GM18861 (cell line): ENCODE measurements around the gene C1orf35.
"Not testable (repeated sequence)": the region's sequence is repeated elsewhere in the genome, so short reads cannot be mapped to it uniquely, and the experiment has no call there.

ENCODE experiments used
- ATAC-seq: cut with Tn5 transposase; IDR thresholded peaks from one replicate; pipeline ENCODE4 v1.9.1; 2021; ENCODE audit not compliant: unreplicated experiment

Gene C1orf35

GRCh38 chr1:228142701-228143136, 39.6 kb upstream of the C1orf35 start:
- no peak for ATAC-seq

GRCh38 chr1:228142155-228142691, 39.1 kb upstream of the C1orf35 start:
- ATAC-seq = no peak

- no peak for ATAC-seq
Measured at GRCh38 chr1:228141226-228142044, 38.3 kb upstream of the C1orf35 start.

- no peak for ATAC-seq
Measured at GRCh38 chr1:228140724-228141225, 37.6 kb upstream of the C1orf35 start.

- ATAC-seq = peak; percentile 86
Measured at GRCh38 chr1:228139931-228140723, 37.0 kb upstream of the C1orf35 start, which contains the start of gene GUK1. TSS of gene GUK1 (plus strand) at chr1:228140279. CDS start at chr1:228140303, 24 bp downstream.

GRCh38 chr1:228139406-228139930, 36.3 kb upstream of the C1orf35 start:
- ATAC-seq = no peak

- ATAC-seq = no peak
Measured at GRCh38 chr1:228136901-228137300, 33.8 kb upstream of the C1orf35 start.

GRCh38 chr1:228134591-228134990, 31.5 kb upstream of the C1orf35 start:
- ATAC-seq = no peak

- no peak for ATAC-seq
Measured at GRCh38 chr1:228131766-228132165, 28.6 kb upstream of the C1orf35 start.

GRCh38 chr1:228125185-228125584, 22.1 kb upstream of the C1orf35 start:
- no peak for ATAC-seq

- no peak for ATAC-seq
Measured at GRCh38 chr1:228123505-228123904, 20.4 kb upstream of the C1orf35 start.

GRCh38 chr1:228122921-228123441, 19.9 kb upstream of the C1orf35 start:
- no peak for ATAC-seq

GRCh38 chr1:228120857-228121489, 17.8 kb upstream of the C1orf35 start:
- ATAC-seq = no peak

- ATAC-seq = no peak
Measured at GRCh38 chr1:228120351-228120750, 17.2 kb upstream of the C1orf35 start.

- no peak for ATAC-seq
Measured at GRCh38 chr1:228118040-228118439, 14.9 kb upstream of the C1orf35 start.

- ATAC-seq = no peak
Measured at GRCh38 chr1:228117335-228117734, 14.2 kb upstream of the C1orf35 start.

GRCh38 chr1:228114827-228115226, 11.7 kb upstream of the C1orf35 start:
- ATAC-seq = no peak

GRCh38 chr1:228112617-228113016, 9.5 kb upstream of the C1orf35 start:
- no peak for ATAC-seq

- ATAC-seq = no peak
Measured at GRCh38 chr1:228112167-228112566, 9.0 kb upstream of the C1orf35 start.

- not testable (repeated sequence) for ATAC-seq
Measured at GRCh38 chr1:228111315-228111714, 8.2 kb upstream of the C1orf35 start.
